GM12878 (cell line): ENCODE measurements around the gene NDUFS6. TPM values are rescaled to one million over a fixed set of nuclear protein-coding genes. Genes with fewer than 3 reads are reported as not detected.

Experiments used
- ATAC-seq: fragments of 200-7000 bp; cut with Tn5 transposase; 3 replicates; pipeline ENCODE4 v1.9.1; 2020; ENCODE audit warnings: mild to moderate bottlenecking, moderate library complexity
- BruUV-seq: library from RNA; stranded (reverse); fragments of 400-500 nt; replicated peaks from 2 replicates; lab custom pipeline; 2021; lab: Mats Ljungman, UMichigan
- CTCF ChIA-PET: fragments of 300-600 bp; sonication (Branson Sonifier 250); formaldehyde crosslinking; extraction: SDS; loops from one replicate; lab custom pipeline; 2021; ENCODE audit warnings: inconsistent platforms; lab: Yijun Ruan, JAX
- POLR2A ChIA-PET: fragments of 350-600 bp; formaldehyde crosslinking; extraction: SDS; loops from one replicate; lab custom pipeline; 2021; ENCODE audit warnings: inconsistent platforms; lab: Charles Lee
- RAD21 ChIA-PET: fragments of 300-600 bp; sonication (Branson Sonifier 250); formaldehyde crosslinking; loops from one replicate; lab custom pipeline; 2023; ENCODE audit warnings: antibody characterized with exemption; ENCODE audit not compliant: unreplicated experiment; lab: Charles Lee
- SMC1A ChIA-PET: fragments of 300-600 bp; sonication (Branson Sonifier 250); formaldehyde crosslinking; loops from one replicate; lab custom pipeline; 2023; ENCODE audit not compliant: unreplicated experiment, uncharacterized antibody; lab: Charles Lee
- DNase-seq: peaks from one replicate; pipeline ENCODE4 v3.0.0-alpha.2; 2011; ENCODE audit warnings: low read depth, low spot score
- FAIRE-seq: peaks from 3 replicates; lab custom pipeline; 2011; peaks lifted over from hg19 to GRCh38; lab: Jason Lieb, UNC
- H2AFZ ChIP-seq: 2 replicates; pipeline ENCODE4 v1.6.0; 2011; ENCODE audit warnings: low read depth, low read length, control low read depth; ENCODE audit not compliant: control insufficient read depth
- H3K27ac ChIP-seq: 2 replicates; pipeline ENCODE4 v1.5.1; 2011; ENCODE audit warnings: control low read depth; ENCODE audit not compliant: control insufficient read depth, insufficient read depth
- H3K27me3 ChIP-seq, 2 experiments: replicated peaks in 1 of 2; 2 replicates each; pipeline versions ENCODE4 v1.6.0 to v1.6.1; 2011; ENCODE audit warnings: low read length in 1 of 2; ENCODE audit not compliant: control insufficient read depth in 2 of 2, insufficient read depth in 2 of 2
- H3K36me3 ChIP-seq, 2 experiments: 2 replicates each; pipeline ENCODE4 v1.5.1; 2011; ENCODE audit warnings: low read length in 1 of 2; ENCODE audit not compliant: control insufficient read depth in 2 of 2, insufficient read depth in 2 of 2
- H3K4me1 ChIP-seq: 2 replicates; pipeline ENCODE4 v1.6.1; 2011; ENCODE audit warnings: mild to moderate bottlenecking, low read length, moderate library complexity, mixed read lengths; ENCODE audit not compliant: control insufficient read depth, insufficient read depth
- H3K4me2 ChIP-seq: 2 replicates; pipeline ENCODE4 v1.6.0; 2011; ENCODE audit warnings: control low read depth; ENCODE audit not compliant: control insufficient read depth, insufficient read depth
- H3K4me3 ChIP-seq: fragments of 200-600 bp; sonication (generic); 2 replicates; pipeline ENCODE4 v1.5.1; 2016
- H3K79me2 ChIP-seq: 2 replicates; pipeline ENCODE4 v1.6.0; 2011; ENCODE audit warnings: low read length; ENCODE audit not compliant: control insufficient read depth, insufficient read depth
- H3K9ac ChIP-seq: 2 replicates; pipeline ENCODE4 v1.8.0; 2011; ENCODE audit warnings: low read length, control low read depth, mixed read lengths; ENCODE audit not compliant: control insufficient read depth, insufficient read depth
- H3K9me3 ChIP-seq: replicated peaks from 3 replicates; pipeline ENCODE4 v1.5.1; 2011; ENCODE audit warnings: mild to moderate bottlenecking, low read length; ENCODE audit not compliant: control insufficient read depth, insufficient read depth
- H4K20me1 ChIP-seq: 2 replicates; pipeline ENCODE4 v1.6.0; 2011; ENCODE audit not compliant: control insufficient read depth, insufficient read depth
- CREB1 ChIP-seq: IDR thresholded peaks from 2 replicates; pipeline ENCODE4 v1.6.1; 2012; ENCODE audit warnings: low read depth, mild to moderate bottlenecking, inconsistent platforms
- KAT2A ChIP-seq: conservative IDR thresholded peaks from 2 replicates; pipeline ENCODE4 v1.6.1; 2011; ENCODE audit warnings: low read depth, low read length; ENCODE audit not compliant: control insufficient read depth
- KLF5 ChIP-seq: fragments of 450-650 bp; IDR thresholded peaks from 2 replicates; pipeline ENCODE4 v1.6.1; 2014; ENCODE audit warnings: mild to moderate bottlenecking; ENCODE audit not compliant: partially characterized antibody
- NFIC ChIP-seq: IDR thresholded peaks from 2 replicates; pipeline ENCODE4 v1.6.1; 2012; ENCODE audit warnings: low read depth, mild to moderate bottlenecking, inconsistent platforms, low read length, moderate library complexity
- NFXL1 ChIP-seq: fragments of 450-650 bp; IDR thresholded peaks from 2 replicates; pipeline ENCODE4 v1.6.1; 2017; ENCODE audit warnings: antibody characterized with exemption, mild to moderate bottlenecking, borderline replicate concordance
- PAX8 ChIP-seq: fragments of 450-650 bp; IDR thresholded peaks from 2 replicates; pipeline ENCODE4 v1.6.1; 2017; ENCODE audit warnings: mild to moderate bottlenecking, moderate library complexity
- POLR2AphosphoS2 ChIP-seq: IDR thresholded peaks from 2 replicates; pipeline ENCODE4 v1.6.1; 2011; ENCODE audit warnings: low read depth, mild to moderate bottlenecking, low read length, improper control_type of control experiment, moderate library complexity
- RELA ChIP-seq: fragments of 450-650 bp; IDR thresholded peaks from 2 replicates; pipeline ENCODE4 v1.8.0; 2014; ENCODE audit warnings: borderline replicate concordance; ENCODE audit not compliant: partially characterized antibody
- SMC3 ChIP-seq: IDR thresholded peaks from 2 replicates; pipeline ENCODE4 v1.6.1; 2011; ENCODE audit warnings: low read length, improper control_type of control experiment, borderline replicate concordance
- ZNF217 ChIP-seq: fragments of 450-650 bp; IDR thresholded peaks from 2 replicates; pipeline ENCODE4 v1.6.1; 2017; ENCODE audit warnings: antibody characterized with exemption, mild to moderate bottlenecking
- WGBS: methylation state at CpG from one replicate; pipeline ENCODE4 v1.1.6; 2016; ENCODE audit warnings: low lambda C conversion rate; ENCODE audit not compliant: insufficient replicate concordance, insufficient coverage; ENCODE audit errors: missing lambda C conversion rate; 5-methylcytosine and 5-hydroxymethylcytosine counted together
- in situ Hi-C: fragments of 300-500 bp; cut with MboI; formaldehyde crosslinking; loops from 9 replicates; pipeline ENCODE4 v1.14.3; 2018; ENCODE audit warnings: mixed read lengths
- intact Hi-C: fragments of 100-400 bp; cut with micrococcal nuclease; formaldehyde crosslinking; loops from one replicate; pipeline ENCODE4 v1.14.2; 2022; ENCODE audit not compliant: unreplicated experiment
- polyA plus RNA-seq, 11 experiments: library from polyadenylated mRNA; depleted of rRNA in 4 of 11; unstranded in 6 of 11; stranded (reverse) in 5 of 11; fragments of >200 nt; fragmentation: Nextera tagmentation in 4 of 11; fragmentation: Illumina TruSeq in 1 of 11; extraction: Ambion mirVana in 4 of 11; extraction: Trizol in 1 of 11; gene quantifications; 1 replicate in 1 of 11; 2 replicates in 10 of 11; pipeline versions ENCODE4 v1.2.1 to v1.2.3, GENCODE V29; 2011 to 2016; ENCODE audit warnings: inconsistent platforms in 2 of 11, missing spikeins in 2 of 11, low read depth in 1 of 11
- total RNA-seq, 4 experiments: library from RNA; depleted of rRNA in 3 of 4; stranded (reverse); fragments of >200 nt in 3 of 4; fragmentation: Illumina TruSeq in 1 of 4; extraction: Trizol in 1 of 4; gene quantifications; 2 replicates each; pipeline versions ENCODE4 v1.2.1 to v1.2.3, GENCODE V29; 2013 to 2021
- TF ChIP-seq, protein P1 (sequence below): IDR thresholded peaks from 2 replicates; pipeline ENCODE4 v1.6.1; 2011; ENCODE audit warnings: borderline replicate concordance, low read depth, mild to moderate bottlenecking, moderate library complexity, mixed read lengths, low read length; ENCODE audit not compliant: insufficient read depth; ENCODE audit errors: extremely low read length

NDUFS6 gene
- total and polyA plus RNA-seq, 10 of the 15 experiments (the other 5 are each of a cell fraction or from before 2014, with no cell fraction given), result 20.7 to 213 (median 58.3) TPM

DNA sequence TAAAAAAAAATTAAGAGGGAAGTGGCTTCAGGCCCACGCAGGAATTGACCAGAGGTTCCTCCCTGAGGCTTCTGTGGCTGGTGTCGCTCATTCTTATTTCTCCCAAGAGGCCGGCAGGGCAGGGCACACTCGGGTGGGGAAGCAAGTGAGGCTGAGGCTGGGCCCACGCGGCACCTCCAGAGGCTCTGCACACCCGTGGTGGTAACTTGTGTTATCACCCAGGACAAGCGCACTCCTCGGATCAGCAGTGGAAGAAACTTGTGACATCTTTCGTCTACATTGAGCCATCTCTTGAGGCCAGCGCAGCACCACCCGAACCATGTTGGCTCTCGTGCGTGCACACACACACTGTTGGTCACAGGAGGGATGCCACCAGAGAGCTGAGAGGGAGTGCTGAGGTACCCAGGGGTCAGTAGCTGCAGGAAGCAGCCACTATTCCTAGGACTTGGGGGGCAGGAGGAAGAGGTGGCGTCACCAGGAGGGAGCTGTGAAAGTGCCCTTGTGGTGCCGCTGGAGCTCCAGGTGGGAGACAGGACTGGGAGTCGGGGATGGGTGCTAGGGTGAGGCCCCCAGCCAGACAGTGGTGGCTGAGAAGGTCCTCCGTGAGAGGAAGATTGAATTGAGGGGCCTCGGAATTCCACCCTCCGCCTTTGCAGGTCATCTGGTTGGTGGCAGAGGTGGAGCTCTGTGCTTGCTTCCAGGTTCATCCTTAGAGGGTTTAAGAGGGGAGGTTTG is 6.4 kb downstream of the NDUFS6 start:
- DNase-seq (no peak), FAIRE-seq (no peak), ATAC-seq (no peak)
- Histone ChIP-seq H3K4me1 (no peaks in the 10 kb centered on the region), H4K20me1 (no peaks in the 10 kb centered on the region; the same call in 1 of the 2 replicates), H3K4me2 (no peak overlapping the region), H3K4me3 (no peak overlapping the region), H3K9me3 (no peaks in the 10 kb centered on the region), H3K27me3 (no peaks in the 10 kb centered on the region), H3K9ac (no peak overlapping the region), H3K36me3 (peaks cover 26 to 33% of the 10 kb centered on the region in 2 experiments), H3K27ac (no peak overlapping the region), H2AFZ (no peak overlapping the region), H3K79me2 (peaks cover 13% of the 10 kb centered on the region)
- POLR2A ChIA-PET, result no interaction called here
- CTCF ChIA-PET, result no interaction called here
- SMC1A ChIA-PET, result no interaction called here
- intact Hi-C loops, result loop anchor here (10.0 kb wide), 1 partner anchor 73 kb away; no protein-coding TSS in a partner anchor
- in situ Hi-C loops, result no loop called here
- TF ChIP-seq KLF5 (no peak), CREB1 (no peak), NFXL1 (no peak), PAX8 (no peak), KAT2A (no peak), NFIC (no peak), POLR2AphosphoS2 (no peak), ZNF217 (no peak), SMC3 (no peak), RELA (no peak)
- TF ChIP-seq, protein P1, sequence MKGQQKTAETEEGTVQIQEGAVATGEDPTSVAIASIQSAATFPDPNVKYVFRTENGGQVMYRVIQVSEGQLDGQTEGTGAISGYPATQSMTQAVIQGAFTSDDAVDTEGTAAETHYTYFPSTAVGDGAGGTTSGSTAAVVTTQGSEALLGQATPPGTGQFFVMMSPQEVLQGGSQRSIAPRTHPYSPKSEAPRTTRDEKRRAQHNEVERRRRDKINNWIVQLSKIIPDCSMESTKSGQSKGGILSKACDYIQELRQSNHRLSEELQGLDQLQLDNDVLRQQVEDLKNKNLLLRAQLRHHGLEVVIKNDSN, result no peak
- RAD21 ChIA-PET, result no interaction called here
- no TSS peak for BruUV-seq
- WGBS, result 74% methylated on average over 20 of the region's 20 CpGs
